ENCODE data around the gene CBARP.

- no peak for TF ChIP-seq CTCF (IDR thresholded peaks at IDR 0.05)
- TF ChIP-seq POLR2A (IDR thresholded peaks at IDR 0.05): no peak
Observed at GRCh38 chr19:1239796-1240737, 2.3 kb upstream of the CBARP start.
